Sigmoid colon (tissue), 7 donors: ENCODE measurements around the gene C3orf62. TPM values are rescaled to one million over a fixed set of nuclear protein-coding genes. Genes with fewer than 3 reads are reported as not detected.
A peak's percentile ranks its signal among the peaks of the same experiment; 100 is the strongest.

Experiments used
- DNase-seq: peaks from one replicate; pipeline ENCODE4 v3.0.0-alpha.2; 2019
- H3K27ac ChIP-seq, 4 donors: fragments of 200-600 bp; sonication (generic); one replicate each; pipeline ENCODE4 v1.5.1; 2016 to 2019; ENCODE audit warnings: mild to moderate bottlenecking in 1 of 4
- H3K27me3 ChIP-seq, 3 donors: fragments of 200-600 bp; sonication (generic); one replicate each; pipeline ENCODE4 v1.5.1; 2019; ENCODE audit warnings: mild to moderate bottlenecking in 1 of 3
- H3K36me3 ChIP-seq, 4 donors: fragments of 200-600 bp; sonication (generic); one replicate each; pipeline ENCODE4 v1.5.1; 2016 to 2019
- H3K4me1 ChIP-seq, 4 donors: fragments of 200-600 bp; sonication (generic); one replicate each; pipeline ENCODE4 v1.5.1; 2017 to 2019
- H3K4me3 ChIP-seq, 4 donors: fragments of 200-600 bp; sonication (generic); one replicate each; pipeline ENCODE4 v1.5.1; 2017 to 2019; ENCODE audit warnings: mild to moderate bottlenecking in 2 of 4, moderate library complexity in 1 of 4
- H3K9me3 ChIP-seq, 4 donors: fragments of 200-600 bp in 3 of 4; sonication (generic) in 3 of 4; one replicate each; pipeline versions ENCODE4 v1.5.1 to v1.6.1; 2013 to 2019
- EP300 ChIP-seq, 4 donors: sonication (generic); formaldehyde crosslinking; IDR thresholded peaks; one replicate each; pipeline ENCODE4 v1.6.1; 2017; ENCODE audit warnings: antibody characterized with exemption in 4 of 4
- POLR2A ChIP-seq, 2 donors: fragments of 450-650 bp; IDR thresholded peaks; one replicate each; pipeline ENCODE4 v1.6.1; 2016; ENCODE audit warnings: antibody characterized with exemption in 2 of 2, mild to moderate bottlenecking in 2 of 2, moderate library complexity in 2 of 2
- POLR2AphosphoS5 ChIP-seq, 4 donors: sonication (generic); formaldehyde crosslinking; IDR thresholded peaks; one replicate each; pipeline ENCODE4 v1.6.1; 2017; ENCODE audit warnings: antibody characterized with exemption in 4 of 4
- WGBS, 2 donors: extraction: QIAGEN DNeasy Blood & Tissue Kit; methylation state at CpG; one replicate each; pipeline ENCODE4 v1.1.7; 2013; 5-methylcytosine and 5-hydroxymethylcytosine counted together
- intact Hi-C: fragments of 100-400 bp; cut with DNase I; formaldehyde crosslinking; loops from one replicate; pipeline ENCODE4 v1.15.1; 2023
- polyA plus RNA-seq, 3 donors: library from polyadenylated mRNA; stranded (reverse); fragments of 200-250 nt; gene quantifications; one replicate each; pipeline ENCODE4 v1.2.3, GENCODE V29; 2013
- total RNA-seq, 4 donors: library from RNA; depleted of rRNA; stranded (reverse); fragments of >200 nt; gene quantifications; one replicate each; pipeline ENCODE4 v1.1.0, GENCODE V29; 2016
- TF ChIP-seq, protein P1 (sequence below), 4 experiments: fragments of 450-650 bp in 3 of 4; fragments of 200-600 bp in 1 of 4; IDR thresholded peaks; one replicate each; pipeline ENCODE4 v1.5.1; 2016 to 2019; ENCODE audit warnings: antibody characterized with exemption in 4 of 4, mild to moderate bottlenecking in 3 of 4, moderate library complexity in 2 of 4
- donor health status: healthy with polysubstance abuse.
- donor health status: Bipolar disorder and iron deficiency.
- donor health status: healthy.

C3orf62 gene
- total and polyA plus RNA-seq, 7 donors = 1.2 to 19.4 (median 3.1) TPM

- no peak for DNase-seq
- intact Hi-C loops = no loop called here
- H3K27ac ChIP-seq = peak overlapping the region in 3 of 4 donors; percentile 20 to 42 (median 23)
- 86 to 90% methylated on average over 4 of the region's 4 CpGs for WGBS, 2 donors
- H3K36me3 ChIP-seq = peaks cover 0 to 4% (median 0%) of the 10 kb centered on the region in 4 donors
- no peaks in the 10 kb centered on the region for H3K27me3 ChIP-seq
- no peak for TF ChIP-seq POLR2A (IDR thresholded peaks at IDR 0.05)
- TF ChIP-seq, protein P1, sequence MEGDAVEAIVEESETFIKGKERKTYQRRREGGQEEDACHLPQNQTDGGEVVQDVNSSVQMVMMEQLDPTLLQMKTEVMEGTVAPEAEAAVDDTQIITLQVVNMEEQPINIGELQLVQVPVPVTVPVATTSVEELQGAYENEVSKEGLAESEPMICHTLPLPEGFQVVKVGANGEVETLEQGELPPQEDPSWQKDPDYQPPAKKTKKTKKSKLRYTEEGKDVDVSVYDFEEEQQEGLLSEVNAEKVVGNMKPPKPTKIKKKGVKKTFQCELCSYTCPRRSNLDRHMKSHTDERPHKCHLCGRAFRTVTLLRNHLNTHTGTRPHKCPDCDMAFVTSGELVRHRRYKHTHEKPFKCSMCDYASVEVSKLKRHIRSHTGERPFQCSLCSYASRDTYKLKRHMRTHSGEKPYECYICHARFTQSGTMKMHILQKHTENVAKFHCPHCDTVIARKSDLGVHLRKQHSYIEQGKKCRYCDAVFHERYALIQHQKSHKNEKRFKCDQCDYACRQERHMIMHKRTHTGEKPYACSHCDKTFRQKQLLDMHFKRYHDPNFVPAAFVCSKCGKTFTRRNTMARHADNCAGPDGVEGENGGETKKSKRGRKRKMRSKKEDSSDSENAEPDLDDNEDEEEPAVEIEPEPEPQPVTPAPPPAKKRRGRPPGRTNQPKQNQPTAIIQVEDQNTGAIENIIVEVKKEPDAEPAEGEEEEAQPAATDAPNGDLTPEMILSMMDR (IDR thresholded peaks at IDR 0.05) = no peak
- no peak for TF ChIP-seq EP300 (IDR thresholded peaks at IDR 0.05)
- TF ChIP-seq POLR2AphosphoS5 (IDR thresholded peaks at IDR 0.05) = peak in 2 of 4 donors; percentile 29 to 40
- H3K9me3 ChIP-seq = no peaks in the 10 kb centered on the region
- H3K4me1 ChIP-seq = peaks cover 0 to 17% (median 17%) of the 10 kb centered on the region in 4 donors
- H3K4me3 ChIP-seq = no peak overlapping the region
Measured at GRCh38 chr3:49271047-49271446, 6.0 kb downstream of the C3orf62 start.

DNA sequence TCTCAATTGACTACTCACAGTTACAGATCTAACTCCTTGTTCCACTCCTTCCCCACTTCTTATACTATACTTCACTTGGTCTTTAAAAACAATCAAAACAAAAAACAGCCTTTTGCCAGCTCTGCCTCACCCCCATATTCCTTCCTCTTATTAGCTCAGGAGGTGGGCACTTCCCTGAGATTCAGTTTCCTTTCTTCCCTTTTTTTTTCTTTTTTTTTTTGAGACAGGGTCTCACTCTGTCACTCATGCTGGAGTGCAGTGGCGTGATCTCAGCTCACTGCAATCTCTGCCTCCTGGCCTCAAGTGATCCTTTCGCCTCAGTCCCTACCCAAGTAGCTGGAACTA, 6.9 kb downstream of the C3orf62 start:
- H3K27me3 ChIP-seq = no peaks in the 10 kb centered on the region
- H3K4me1 ChIP-seq = peaks cover 0 to 17% (median 14%) of the 10 kb centered on the region in 4 donors
- WGBS, 2 donors = 94 to 97% methylated on average over 2 of the region's 2 CpGs
- no peak for DNase-seq
- TF ChIP-seq, protein P1 (IDR thresholded peaks at IDR 0.05) = no peak
- TF ChIP-seq EP300 (IDR thresholded peaks at IDR 0.05) = no peak
- no peak for TF ChIP-seq POLR2AphosphoS5 (IDR thresholded peaks at IDR 0.05)
- TF ChIP-seq POLR2A (IDR thresholded peaks at IDR 0.05) = no peak
- H3K27ac ChIP-seq = peak overlapping the region in 2 of 4 donors; percentile 19 to 20
- H3K36me3 ChIP-seq = peaks cover 0 to 4% (median 0%) of the 10 kb centered on the region in 4 donors
- no peak overlapping the region for H3K4me3 ChIP-seq
- intact Hi-C loops = no loop called here
- no peaks in the 10 kb centered on the region for H3K9me3 ChIP-seq

DNA sequence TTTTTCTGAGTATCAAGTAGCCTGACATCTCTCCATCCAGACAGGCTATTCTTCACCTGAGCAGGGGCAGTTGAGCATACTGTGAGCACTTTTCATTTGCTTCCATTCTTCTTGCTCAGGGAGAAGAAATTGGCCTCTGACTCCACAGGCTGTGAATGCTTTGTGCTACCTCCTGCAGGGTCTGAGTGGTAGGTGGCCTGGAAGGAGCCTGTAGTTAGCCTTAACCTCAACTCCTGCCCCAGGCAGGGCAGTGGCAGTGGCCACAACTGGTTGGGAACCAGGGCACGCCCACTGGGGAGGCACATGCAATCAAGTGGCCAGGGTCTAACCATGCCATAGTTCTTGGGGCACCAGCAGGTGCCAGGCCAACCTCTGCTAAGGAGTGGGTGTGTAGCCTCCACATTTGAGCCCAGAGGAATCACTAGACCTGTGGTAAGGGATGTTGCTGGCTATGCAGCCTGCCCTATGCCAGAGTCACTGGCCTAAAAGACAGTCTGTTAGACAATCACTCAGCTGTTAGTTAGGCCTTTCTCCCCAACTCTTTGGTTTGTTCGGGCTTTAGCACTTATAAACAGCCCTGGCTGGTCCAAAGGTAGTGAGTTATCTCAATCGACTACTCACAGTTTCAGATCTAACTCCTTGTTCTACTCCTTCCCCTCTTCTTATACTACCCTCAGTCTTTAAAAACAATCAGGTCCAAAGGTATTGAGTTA, 7.4 kb downstream of the C3orf62 start:
- Histone ChIP-seq H3K36me3 (peaks cover 0 to 4% (median 0%) of the 10 kb centered on the region in 4 donors), H3K9me3 (no peaks in the 10 kb centered on the region), H3K4me1 (peaks cover 0 to 17% (median 14%) of the 10 kb centered on the region in 4 donors), H3K27ac (no peak overlapping the region), H3K27me3 (no peaks in the 10 kb centered on the region), H3K4me3 (no peak overlapping the region)
- DNase-seq = no peak
- intact Hi-C loops = no loop called here
- whole genome bisulfite sequencing, 2 donors = 95 to 97% methylated on average over 3 of the region's 3 CpGs
- no peak for TF ChIP-seq POLR2AphosphoS5 (IDR thresholded peaks at IDR 0.05)
- TF ChIP-seq EP300 (IDR thresholded peaks at IDR 0.05) = no peak
- TF ChIP-seq, protein P1 (IDR thresholded peaks at IDR 0.05) = no peak
- no peak for TF ChIP-seq POLR2A (IDR thresholded peaks at IDR 0.05)

DNA sequence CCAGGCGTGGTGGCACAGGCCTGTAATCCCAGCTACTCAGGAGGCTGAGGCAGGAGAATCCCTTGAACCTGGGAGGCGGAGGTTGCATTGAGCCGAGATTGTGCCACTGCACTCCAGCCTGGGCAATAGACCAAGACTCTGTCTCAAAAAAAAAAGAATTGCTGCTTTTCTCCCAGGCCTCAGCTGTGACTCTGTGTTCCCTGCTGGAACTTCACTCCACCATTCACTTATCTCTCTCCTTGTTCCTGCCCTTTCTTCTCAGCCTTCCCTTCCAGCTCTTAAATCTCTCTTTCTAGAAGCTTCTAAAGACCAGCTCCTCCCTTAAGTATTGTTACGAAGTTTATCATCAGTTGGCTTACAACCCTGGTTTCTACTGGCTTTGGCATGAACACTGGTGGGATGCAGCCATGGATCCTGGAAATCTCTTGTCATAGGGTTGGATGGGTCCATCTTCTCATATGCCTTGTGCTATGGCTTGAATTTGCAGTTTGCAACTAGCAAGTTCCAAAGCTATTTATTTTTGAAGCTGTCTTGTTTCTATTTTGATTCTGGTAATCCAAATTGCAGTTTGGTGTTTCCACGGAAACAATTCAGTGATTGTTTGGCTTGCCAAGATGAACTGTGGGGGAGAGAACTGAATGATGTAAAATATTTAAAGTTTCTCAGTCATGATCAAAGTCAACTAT, 10.5 kb downstream of the C3orf62 start:
- WGBS, 2 donors = 85 to 89% methylated on average over 5 of the region's 5 CpGs
- H3K9me3 ChIP-seq = no peaks in the 10 kb centered on the region
- no peaks in the 10 kb centered on the region for H3K36me3 ChIP-seq
- H3K4me1 ChIP-seq = peaks cover 0 to 31% (median 18%) of the 10 kb centered on the region in 4 donors
- H3K4me3 ChIP-seq = no peak overlapping the region
- no peaks in the 10 kb centered on the region for H3K27me3 ChIP-seq
- TF ChIP-seq POLR2A (IDR thresholded peaks at IDR 0.05) (no peak), POLR2AphosphoS5 (IDR thresholded peaks at IDR 0.05) (no peak), EP300 (IDR thresholded peaks at IDR 0.05) (no peak)
- TF ChIP-seq, protein P1 (IDR thresholded peaks at IDR 0.05) = no peak
- peak overlapping the region; percentile 20 to 68 (median 50) for H3K27ac ChIP-seq
- intact Hi-C loops = no loop called here
- no peak for DNase-seq
